K562 (cell line): Measurements from ENCODE around the gene TMEM242. TPM values are rescaled to one million over a fixed set of nuclear protein-coding genes. Genes with fewer than 3 reads are reported as not detected.

Experiments used
- CBX5 ChIP-seq: IDR thresholded peaks from 2 replicates; pipeline ENCODE4 v1.6.1; 2014; ENCODE audit warnings: low read depth, borderline replicate concordance
- CBX8 ChIP-seq: fragments of 200-600 bp; sonication (generic); IDR thresholded peaks from 2 replicates; pipeline ENCODE4 v1.6.1; 2012; ENCODE audit warnings: borderline replicate concordance, mixed run types, low read depth, mild to moderate bottlenecking, moderate library complexity, mixed read lengths, low read length, control low read depth, inconsistent platforms; ENCODE audit not compliant: poor library complexity, severe bottlenecking; ENCODE audit errors: extremely low read depth
- CEBPZ ChIP-seq: fragments of 150-350 bp; IDR thresholded peaks from 2 replicates; pipeline ENCODE4 v1.6.1; 2014; ENCODE audit warnings: low read depth, mild to moderate bottlenecking, low read length, borderline replicate concordance
- E2F1 ChIP-seq: sonication (generic); formaldehyde crosslinking; IDR thresholded peaks from 2 replicates; pipeline ENCODE4 v1.8.1; 2023; ENCODE audit warnings: mild to moderate bottlenecking, missing genetic modification reagents, moderate library complexity
- EP400 ChIP-seq: fragments of 450-650 bp; IDR thresholded peaks from 2 replicates; pipeline ENCODE4 v1.6.1; 2017; ENCODE audit warnings: antibody characterized with exemption, mild to moderate bottlenecking, moderate library complexity
- HCFC1 ChIP-seq: IDR thresholded peaks from 2 replicates; pipeline ENCODE4 v1.6.1; 2012; ENCODE audit warnings: low read depth, low read length, improper control_type of control experiment
- SMARCA5 ChIP-seq: fragments of 450-650 bp; IDR thresholded peaks from 2 replicates; pipeline ENCODE4 v1.6.1; 2016
- TBP ChIP-seq: optimal IDR thresholded peaks from 2 replicates; pipeline ENCODE3; 2011; ENCODE audit warnings: low read depth, low read length, improper control_type of control experiment
- TCF7L2 ChIP-seq: fragments of 150-350 bp; IDR thresholded peaks from 2 replicates; pipeline ENCODE4 v1.6.1; 2016; ENCODE audit warnings: low read depth, mild to moderate bottlenecking, low read length, moderate library complexity
- XRCC5 ChIP-seq: fragments of 200-400 bp; formaldehyde crosslinking; IDR thresholded peaks from 2 replicates; pipeline ENCODE4 v1.6.1; 2017; ENCODE audit warnings: low read depth, mild to moderate bottlenecking, low read length
- ZBTB40 ChIP-seq, 2 experiments: fragments of 450-650 bp in 1 of 2; sonication (generic) in 1 of 2; formaldehyde crosslinking in 1 of 2; IDR thresholded peaks; 2 replicates each; pipeline versions ENCODE4 v1.7.1 to v1.9.0; 2016 to 2022; ENCODE audit warnings: inconsistent platforms in 1 of 2, mild to moderate bottlenecking in 1 of 2, missing genetic modification reagents in 1 of 2
- ZC3H11A ChIP-seq: IDR thresholded peaks from 2 replicates; pipeline ENCODE4 v1.6.1; 2012; ENCODE audit warnings: low read depth, low read length, improper control_type of control experiment
- ZNF146 ChIP-seq: IDR thresholded peaks from one replicate; pipeline ENCODE4 v1.6.1; 2018; ENCODE audit warnings: missing compliant biosample characterization; ENCODE audit not compliant: unreplicated experiment
- polyA plus RNA-seq, 8 experiments: library from polyadenylated mRNA; depleted of rRNA in 4 of 8; stranded (reverse) in 5 of 8; unstranded in 3 of 8; fragments of >200 nt; fragmentation: Nextera tagmentation in 2 of 8; fragmentation: Illumina TruSeq in 1 of 8; extraction: Ambion mirVana in 2 of 8; extraction: Trizol in 1 of 8; gene quantifications; 2 replicates each; pipeline versions ENCODE4 v1.2.1 to v1.2.3, GENCODE V29; 2011 to 2014; ENCODE audit warnings: inconsistent platforms in 1 of 8, missing spikeins in 1 of 8
- total RNA-seq, 7 experiments: library from RNA; depleted of rRNA in 6 of 7; stranded (reverse); fragments of >200 nt in 6 of 7; fragmentation: Illumina TruSeq in 2 of 7; extraction: Trizol in 2 of 7; gene quantifications; 2 replicates each; pipeline versions ENCODE4 v1.2.1 to v1.2.3, GENCODE V29; 2011 to 2021; ENCODE audit warnings: low replicate concordance in 1 of 7

The TMEM242 gene
- total and polyA plus RNA-seq, 9 of the 15 experiments (the other 6 are each of a cell fraction or from before 2014, with no cell fraction given), result 9.5 to 35.3 (median 16.5) TPM

GRCh38 chr6:157323255-157323965 lies at the start of gene TMEM242 (continued):
- TF ChIP-seq ZBTB40 (IDR thresholded peaks at IDR 0.05) (peak; percentile 95), ZBTB40 (CRISPR knock-in tag; IDR thresholded peaks at IDR 0.05) (no peak), ZNF146 (no peak), TCF7L2 (no peak), XRCC5 (peak; percentile 99), E2F1 (CRISPR knock-in tag) (peak; percentile 79), ZC3H11A (peak; percentile 98), EP400 (peak; percentile 94), CEBPZ (peak; percentile 46; the same call in 1 of the 2 replicates), TBP (peak; percentile 97), CBX8 (no peak), HCFC1 (peak; percentile 90), SMARCA5 (no peak), CBX5 (peak; percentile 62; the same call in 1 of the 2 replicates)
